Measurements from ENCODE around the gene TFDP2.

TFDP2 gene

DNA sequence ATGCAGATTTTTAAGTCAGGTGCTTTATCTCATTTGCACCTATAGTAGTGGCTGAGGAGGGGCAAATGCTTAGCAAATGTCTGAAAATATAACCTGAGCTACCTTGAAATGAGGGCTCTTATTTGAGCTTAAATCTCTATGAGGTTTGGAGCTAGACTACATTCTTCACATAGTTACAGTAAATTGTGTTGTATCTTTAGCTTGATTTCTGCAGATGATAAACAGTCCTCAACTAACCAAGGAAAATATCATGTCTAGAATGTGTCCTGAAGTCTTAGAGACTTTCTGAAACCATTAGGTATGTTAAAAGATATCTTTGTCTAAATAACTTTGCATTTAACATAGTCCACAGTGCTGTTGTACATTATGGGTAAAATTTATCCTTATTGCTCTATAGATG lies 145.3 kb downstream of the TFDP2 start:
- Histone ChIP-seq H3K4me1 (ENCODE audit: insufficient read depth, low read length, poor library complexity, severe bottlenecking) (no peaks in the 10 kb centered on the region), H2AFZ (ENCODE audit: low read length) (no peak overlapping the region), H3K9me3 (ENCODE audit: insufficient read depth, low read depth, low read length) (no peaks in the 10 kb centered on the region), H3K9me2 (replicated peaks; ENCODE audit: low read depth, low read length) (no peaks in the 10 kb centered on the region), H3F3A (ENCODE audit: low read depth) (no peaks in the 10 kb centered on the region; the same call in 1 of the 2 replicates), H4K20me1 (ENCODE audit: insufficient read depth, low read length, poor library complexity, severe bottlenecking) (peaks cover 82% of the 10 kb centered on the region), H3K4me2 (ENCODE audit: low read depth, low read length, poor library complexity, severe bottlenecking) (no peak overlapping the region), H3K9ac (ENCODE audit: low read depth, low read length, poor library complexity, severe bottlenecking) (no peak overlapping the region), H3K36me3 (ENCODE audit: insufficient read depth, low read length) (peaks cover 53% of the 10 kb centered on the region; the same call in 1 of the 2 replicates), H3K4me3 (ENCODE audit: low read length, poor library complexity, severe bottlenecking) (no peak overlapping the region), H3K27me3 (ENCODE audit: insufficient read depth, low read length, poor library complexity, severe bottlenecking) (no peaks in the 10 kb centered on the region), H3K79me2 (ENCODE audit: insufficient read depth, low read length) (peaks cover 90% of the 10 kb centered on the region)
- TF ChIP-seq CTCF (conservative IDR thresholded peaks at IDR 0.05; ENCODE audit: low read length) (no peak), EZH2phosphoT487 (IDR thresholded peaks at IDR 0.05; ENCODE audit: borderline replicate concordance) (no peak)

DNA sequence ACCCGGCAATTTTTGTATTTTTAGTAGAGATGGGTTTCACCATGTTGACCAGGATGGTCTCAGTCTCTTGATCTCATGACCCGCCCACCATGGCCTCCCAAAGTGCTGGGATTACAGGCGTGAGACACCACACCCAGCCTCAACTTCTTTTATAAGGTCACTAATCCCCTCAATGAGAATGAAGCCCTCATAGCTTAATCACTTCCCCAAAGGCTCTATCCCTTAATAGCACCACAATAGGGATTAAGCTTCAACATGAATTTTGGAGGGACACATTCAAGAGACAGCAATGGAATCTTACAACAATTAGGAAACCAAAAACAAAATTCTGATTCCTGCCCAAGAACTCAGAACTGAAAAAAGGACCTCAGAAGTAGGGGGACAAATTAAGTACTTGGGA lies 146.1 kb downstream of the TFDP2 start:
- H3K36me3 ChIP-seq (ENCODE audit: insufficient read depth, low read length): peaks cover 53% of the 10 kb centered on the region; the same call in 1 of the 2 replicates
- H3F3A ChIP-seq (ENCODE audit: low read depth): no peaks in the 10 kb centered on the region; the same call in 1 of the 2 replicates
- no peaks in the 10 kb centered on the region for H3K27me3 ChIP-seq (ENCODE audit: insufficient read depth, low read length, poor library complexity, severe bottlenecking)
- no peak overlapping the region for H3K9ac ChIP-seq (ENCODE audit: low read depth, low read length, poor library complexity, severe bottlenecking)
- peaks cover 81% of the 10 kb centered on the region for H4K20me1 ChIP-seq (ENCODE audit: insufficient read depth, low read length, poor library complexity, severe bottlenecking)
- TF ChIP-seq CTCF (conservative IDR thresholded peaks at IDR 0.05; ENCODE audit: low read length): no peak
- TF ChIP-seq EZH2phosphoT487 (IDR thresholded peaks at IDR 0.05; ENCODE audit: borderline replicate concordance): no peak
- no peaks in the 10 kb centered on the region for H3K9me3 ChIP-seq (ENCODE audit: insufficient read depth, low read depth, low read length)
- H3K4me2 ChIP-seq (ENCODE audit: low read depth, low read length, poor library complexity, severe bottlenecking): no peak overlapping the region
- no peak overlapping the region for H2AFZ ChIP-seq (ENCODE audit: low read length)
- H3K9me2 ChIP-seq (replicated peaks; ENCODE audit: low read depth, low read length): no peaks in the 10 kb centered on the region
- no peak overlapping the region for H3K4me3 ChIP-seq (ENCODE audit: low read length, poor library complexity, severe bottlenecking)
- H3K79me2 ChIP-seq (ENCODE audit: insufficient read depth, low read length): peaks cover 87% of the 10 kb centered on the region
- H3K4me1 ChIP-seq (ENCODE audit: insufficient read depth, low read length, poor library complexity, severe bottlenecking): no peaks in the 10 kb centered on the region

DNA sequence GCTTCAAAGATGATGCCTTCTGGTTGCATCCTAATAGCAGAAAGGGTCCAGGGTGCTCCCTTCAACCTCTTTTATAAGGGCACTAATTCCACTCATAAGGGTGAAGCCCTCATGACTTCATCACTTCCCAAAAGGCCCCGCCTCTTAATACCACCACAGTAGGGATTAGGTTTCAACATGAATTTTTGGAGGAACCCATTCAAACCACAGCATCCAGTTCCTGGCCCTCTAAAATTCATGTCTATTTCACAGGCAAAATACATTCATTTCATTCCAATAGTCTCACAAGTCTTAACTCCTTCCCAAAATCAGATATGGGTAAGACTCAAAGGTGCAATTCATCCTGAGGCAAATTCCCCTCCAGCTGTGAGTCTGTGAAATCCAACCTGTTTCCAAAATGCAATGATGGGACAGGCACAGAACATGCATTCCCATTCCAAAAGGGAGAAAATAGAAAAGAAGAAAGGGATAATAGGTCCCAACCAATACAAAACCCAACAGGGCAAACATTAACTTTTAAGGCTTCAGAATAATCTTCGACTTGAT lies 148.9 kb downstream of the TFDP2 start:
- TF ChIP-seq EZH2phosphoT487 (IDR thresholded peaks at IDR 0.05; ENCODE audit: borderline replicate concordance) (no peak), CTCF (conservative IDR thresholded peaks at IDR 0.05; ENCODE audit: low read length) (no peak)
- H3K4me1 ChIP-seq (ENCODE audit: insufficient read depth, low read length, poor library complexity, severe bottlenecking): no peaks in the 10 kb centered on the region
- H4K20me1 ChIP-seq (ENCODE audit: insufficient read depth, low read length, poor library complexity, severe bottlenecking): peaks cover 71% of the 10 kb centered on the region
- H3K9ac ChIP-seq (ENCODE audit: low read depth, low read length, poor library complexity, severe bottlenecking): no peak overlapping the region
- H3F3A ChIP-seq (ENCODE audit: low read depth): no peaks in the 10 kb centered on the region; the same call in 1 of the 2 replicates
- no peaks in the 10 kb centered on the region for H3K9me2 ChIP-seq (replicated peaks; ENCODE audit: low read depth, low read length)
- no peaks in the 10 kb centered on the region for H3K9me3 ChIP-seq (ENCODE audit: insufficient read depth, low read depth, low read length)
- H3K4me3 ChIP-seq (ENCODE audit: low read length, poor library complexity, severe bottlenecking): no peak overlapping the region
- H3K79me2 ChIP-seq (ENCODE audit: insufficient read depth, low read length): peaks cover 83% of the 10 kb centered on the region
- peaks cover 57% of the 10 kb centered on the region; the same call in 1 of the 2 replicates for H3K36me3 ChIP-seq (ENCODE audit: insufficient read depth, low read length)
- H3K4me2 ChIP-seq (ENCODE audit: low read depth, low read length, poor library complexity, severe bottlenecking): no peak overlapping the region
- H3K27me3 ChIP-seq (ENCODE audit: insufficient read depth, low read length, poor library complexity, severe bottlenecking): no peaks in the 10 kb centered on the region
- H2AFZ ChIP-seq (ENCODE audit: low read length): no peak overlapping the region

All from Loucy (cell line).